Activated CD8-positive, alpha-beta memory T cell treated with anti-CD3 and anti-CD28 coated beads for 48 hours (primary cell): ENCODE results near the gene OR5D13.

ENCODE experiments used
- DNase-seq, 3 experiments: peaks; one replicate each; pipeline ENCODE4 v3.0.0-alpha.2; 2020; ENCODE audit warnings: low read depth in 2 of 3, low spot score in 2 of 3

Gene OR5D13

GRCh38 chr11:55773138-55773537 is at the start of gene OR5D13:
TSS of gene OR5D13 (plus strand) at chr11:55773438. CDS start at chr11:55773438, 0 bp downstream.
- DNase-seq: no peak

GRCh38 chr11:55726715-55727324 is 46.4 kb upstream of the OR5D13 start:
- DNase-seq: no peak

- DNase-seq: no peak
Measured at GRCh38 chr11:55732936-55733335, 40.3 kb upstream of the OR5D13 start.

GRCh38 chr11:55791606-55792005 is 18.4 kb downstream of the OR5D13 start:
- DNase-seq: no peak

- no peak for DNase-seq
Measured at GRCh38 chr11:55793321-55793720, 20.1 kb downstream of the OR5D13 start.

GRCh38 chr11:55795256-55795655 is 22.0 kb downstream of the OR5D13 start, which contains the start of gene OR5D14:
TSS of gene OR5D14 (plus strand) at chr11:55795556. CDS start at chr11:55795556, 0 bp downstream.
- no peak for DNase-seq

GRCh38 chr11:55806248-55806647 is 33.0 kb downstream of the OR5D13 start:
- DNase-seq: no peak

GRCh38 chr11:55811067-55811466 is 37.8 kb downstream of the OR5D13 start, which contains the start of gene OR5L1:
TSS of gene OR5L1 (plus strand) at chr11:55811367. CDS start at chr11:55811467, 100 bp downstream.
- no peak for DNase-seq

- DNase-seq: no peak
Measured at GRCh38 chr11:55819330-55819729, 46.1 kb downstream of the OR5D13 start, which contains the start of gene OR5D18. TSS of gene OR5D18 (plus strand) at chr11:55819630. CDS start at chr11:55819630, 0 bp downstream.
